ENCODE measurements around the gene MRRF.

Gene MRRF

DNA sequence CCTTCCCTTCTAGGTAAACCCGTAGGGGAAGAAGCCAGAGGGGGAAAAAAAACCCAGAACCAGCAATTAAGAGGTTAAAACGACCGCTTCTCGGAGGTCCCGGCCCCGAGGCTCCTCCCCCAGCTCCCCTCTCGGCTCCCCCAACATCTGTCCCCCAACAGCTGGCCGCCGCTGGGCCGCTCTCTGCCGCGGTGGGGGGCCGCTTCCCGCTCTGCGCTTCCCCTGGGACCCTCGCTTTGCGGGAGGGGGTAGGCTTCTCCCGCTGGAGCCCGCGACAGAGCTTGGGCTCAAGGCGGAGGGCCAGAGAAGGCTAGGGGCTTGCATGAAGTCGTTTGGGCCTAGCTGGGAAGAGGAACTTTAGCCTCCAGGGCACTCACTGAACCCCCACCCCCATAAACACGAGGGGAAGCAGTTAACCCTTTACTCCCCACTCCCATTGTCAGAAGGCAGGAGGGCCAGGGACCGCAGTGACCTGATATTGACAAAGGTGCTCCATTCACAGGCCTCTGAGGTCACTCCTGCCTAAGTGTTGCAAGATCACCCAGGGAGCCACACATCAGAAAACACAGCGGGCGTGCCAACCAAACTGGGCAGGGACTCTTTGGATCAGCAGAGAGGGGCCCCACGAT lies 43.4 kb upstream of the MRRF start:
- DNase-seq (ENCODE audit: insufficient read length), result no peak
- TF ChIP-seq TAF1 (IDR thresholded peaks at IDR 0.05; ENCODE audit: borderline replicate concordance, low read depth, low read length) (no peak), POLR2A (IDR thresholded peaks at IDR 0.05; ENCODE audit: low read depth, low read length) (no peak), POLR2AphosphoS5 (IDR thresholded peaks at IDR 0.05; ENCODE audit: low read depth, low read length) (no peak)
- no peak for FAIRE-seq

DNA sequence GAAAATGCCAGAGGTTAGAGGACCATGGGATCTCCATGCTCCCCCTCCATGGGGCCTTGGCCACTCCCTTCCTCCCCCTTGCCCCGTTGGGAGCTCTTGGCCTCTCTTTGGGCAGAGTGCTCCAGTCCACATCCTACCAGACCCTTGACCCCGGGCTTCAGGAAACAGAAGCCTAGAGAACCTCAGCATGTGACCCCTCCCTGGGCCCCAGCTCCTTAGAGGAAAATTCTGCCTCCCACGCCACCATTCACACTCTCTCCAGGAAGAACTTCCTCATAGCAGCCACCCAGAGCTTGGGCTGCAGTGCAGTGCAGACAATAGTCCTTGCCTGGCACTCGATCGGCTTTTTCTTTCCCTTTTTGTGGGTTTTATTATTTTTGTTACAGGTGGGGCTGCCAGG lies 41.9 kb upstream of the MRRF start:
- no peak for TF ChIP-seq POLR2A (IDR thresholded peaks at IDR 0.05; ENCODE audit: low read depth, low read length)
- TF ChIP-seq POLR2AphosphoS5 (IDR thresholded peaks at IDR 0.05; ENCODE audit: low read depth, low read length), result no peak
- TF ChIP-seq TAF1 (IDR thresholded peaks at IDR 0.05; ENCODE audit: borderline replicate concordance, low read depth, low read length), result no peak
- FAIRE-seq, result no peak
- DNase-seq (ENCODE audit: insufficient read length), result no peak

DNA sequence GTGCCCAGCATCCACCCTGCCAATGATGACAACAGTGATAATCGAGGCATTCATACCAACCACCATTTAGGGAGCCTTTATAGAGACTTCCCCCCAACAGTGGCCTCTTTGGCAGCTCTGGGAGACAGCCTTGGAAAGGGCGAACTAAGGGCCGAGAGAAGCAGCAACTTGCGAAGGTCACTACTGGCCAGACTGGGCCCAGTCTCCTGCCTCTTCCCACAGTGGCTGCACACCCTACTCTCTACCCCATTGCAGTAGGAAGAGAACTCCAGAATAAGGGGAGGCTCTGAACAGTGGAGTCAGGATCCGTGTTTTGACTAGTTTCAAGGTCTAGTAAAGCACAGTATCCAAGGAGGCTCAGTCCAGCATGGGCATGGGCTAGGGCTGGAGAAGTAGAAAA lies 41.2 kb upstream of the MRRF start:
- TF ChIP-seq TAF1 (IDR thresholded peaks at IDR 0.05; ENCODE audit: borderline replicate concordance, low read depth, low read length), result no peak
- TF ChIP-seq POLR2AphosphoS5 (IDR thresholded peaks at IDR 0.05; ENCODE audit: low read depth, low read length), result no peak
- DNase-seq (ENCODE audit: insufficient read length) (no peak), FAIRE-seq (no peak)

DNA sequence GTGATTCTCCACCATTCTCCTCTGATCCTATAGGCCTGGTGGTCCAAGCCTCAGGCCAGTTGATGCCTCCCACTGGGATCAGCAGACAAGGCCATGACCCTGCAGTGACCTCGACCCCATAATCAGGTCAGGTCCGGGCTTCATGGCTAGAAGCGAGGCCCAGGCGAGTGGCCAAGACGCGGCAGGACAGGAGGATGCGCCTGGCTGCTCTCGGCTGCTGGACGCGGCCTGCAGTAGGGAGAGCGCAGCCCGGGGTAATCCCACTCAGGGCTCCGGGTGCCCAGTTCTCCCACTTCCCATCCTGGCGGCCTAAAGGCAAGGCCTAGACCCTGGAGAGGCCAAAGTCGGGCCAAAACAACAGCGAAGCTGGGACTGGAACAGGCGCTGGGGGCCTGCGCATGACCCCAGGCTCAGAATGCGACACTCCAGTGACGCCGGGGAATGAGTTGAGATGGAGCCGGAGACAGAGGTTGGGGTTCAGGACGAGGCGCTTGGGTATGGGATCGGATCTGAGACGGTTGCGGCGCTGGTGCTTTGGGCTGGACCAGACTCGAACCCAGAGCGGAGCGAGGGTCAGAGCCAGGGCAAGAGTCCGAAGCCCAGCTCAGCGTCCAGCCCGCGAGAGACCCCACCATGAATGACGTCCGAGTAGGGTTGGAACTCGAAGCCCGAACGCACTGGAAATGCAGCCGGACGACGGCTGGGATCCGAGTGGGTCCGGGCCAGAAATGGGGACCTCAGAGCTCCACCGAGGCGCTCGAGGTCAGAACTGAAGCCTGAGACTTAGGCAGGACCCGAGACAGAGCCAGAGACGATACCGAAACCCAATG lies 39.2 kb upstream of the MRRF start:
- DNase-seq (ENCODE audit: insufficient read length) (no peak), FAIRE-seq (no peak)
- TF ChIP-seq POLR2A (IDR thresholded peaks at IDR 0.05; ENCODE audit: low read depth, low read length) (no peak), TAF1 (IDR thresholded peaks at IDR 0.05; ENCODE audit: borderline replicate concordance, low read depth, low read length) (no peak), POLR2AphosphoS5 (IDR thresholded peaks at IDR 0.05; ENCODE audit: low read depth, low read length) (no peak)

DNA sequence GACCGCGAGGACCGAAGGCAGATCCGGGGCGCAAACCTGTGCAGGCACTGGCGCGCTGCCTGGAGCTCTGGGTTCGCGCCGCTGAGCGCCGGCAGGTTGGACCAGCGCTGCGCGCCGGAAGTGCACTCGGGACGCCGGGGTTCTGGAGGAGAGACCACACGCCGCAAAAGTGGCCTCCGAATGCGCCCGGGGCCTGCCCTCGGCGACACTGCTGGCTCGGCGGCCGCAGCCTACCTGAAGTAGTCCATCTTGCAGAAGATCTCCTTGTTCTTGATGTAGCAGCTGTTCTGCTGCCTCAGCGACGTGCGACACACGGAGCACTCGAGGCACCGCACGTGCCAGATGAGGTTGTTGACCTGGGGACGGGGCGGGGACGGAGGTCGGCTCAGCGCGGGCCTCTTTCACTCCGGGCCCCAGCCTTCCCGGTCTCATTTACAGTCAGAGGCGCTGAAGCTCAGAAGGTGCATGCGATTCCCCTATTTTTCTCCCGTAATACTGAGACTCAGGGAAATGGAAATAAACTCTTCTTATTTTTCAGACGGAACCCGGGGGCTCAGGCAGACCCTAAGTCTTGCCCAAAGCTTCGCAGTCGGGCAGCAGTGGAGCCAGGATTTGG lies 38.4 kb upstream of the MRRF start:
- FAIRE-seq, result no peak
- DNase-seq (ENCODE audit: insufficient read length), result no peak
- TF ChIP-seq POLR2AphosphoS5 (IDR thresholded peaks at IDR 0.05; ENCODE audit: low read depth, low read length) (no peak), POLR2A (IDR thresholded peaks at IDR 0.05; ENCODE audit: low read depth, low read length) (no peak), TAF1 (IDR thresholded peaks at IDR 0.05; ENCODE audit: borderline replicate concordance, low read depth, low read length) (no peak)

DNA sequence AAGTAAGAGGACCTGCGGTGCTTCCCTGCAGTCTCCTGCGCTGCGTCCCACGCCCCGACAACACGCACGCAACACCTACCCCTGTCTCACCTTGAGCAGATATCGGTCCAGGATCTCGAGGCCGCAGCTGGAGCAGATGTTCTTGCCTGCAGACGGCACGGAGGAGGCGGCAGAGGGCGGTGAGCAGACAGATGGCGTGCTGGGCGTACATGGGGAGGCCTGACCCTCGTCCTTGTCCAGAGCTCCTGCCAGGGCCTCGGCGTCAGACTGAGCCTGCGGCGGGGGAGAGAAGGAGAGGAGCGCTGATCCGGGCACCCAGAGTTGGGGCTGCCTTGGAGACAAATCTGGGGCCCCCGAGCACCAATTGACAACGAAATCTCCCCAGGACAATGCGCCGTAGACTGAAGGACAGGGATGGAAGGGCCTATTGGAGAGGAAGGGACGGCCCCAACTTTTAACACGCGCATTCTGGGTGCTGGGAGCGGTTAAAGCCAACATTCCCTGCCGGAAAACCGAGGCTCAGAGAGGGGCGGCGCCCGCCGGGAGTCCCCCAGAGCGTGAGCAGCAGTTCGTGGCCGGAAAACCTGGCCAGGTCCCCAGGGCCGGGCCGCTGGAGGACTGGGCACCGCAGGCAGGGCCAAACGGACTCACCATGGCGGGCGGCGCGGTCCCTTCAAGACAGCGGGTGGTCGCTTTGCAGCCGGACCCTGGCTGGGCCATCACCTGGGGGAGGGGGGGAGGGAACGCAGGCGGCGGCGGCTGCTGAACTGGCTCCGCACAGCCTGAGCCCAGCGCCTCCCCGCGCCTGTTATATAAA lies 37.7 kb upstream of the MRRF start:
- DNase-seq (ENCODE audit: insufficient read length) (no peak), FAIRE-seq (no peak)
- TF ChIP-seq POLR2AphosphoS5 (IDR thresholded peaks at IDR 0.05; ENCODE audit: low read depth, low read length) (no peak), TAF1 (IDR thresholded peaks at IDR 0.05; ENCODE audit: borderline replicate concordance, low read depth, low read length) (no peak), POLR2A (IDR thresholded peaks at IDR 0.05; ENCODE audit: low read depth, low read length) (no peak)

DNA sequence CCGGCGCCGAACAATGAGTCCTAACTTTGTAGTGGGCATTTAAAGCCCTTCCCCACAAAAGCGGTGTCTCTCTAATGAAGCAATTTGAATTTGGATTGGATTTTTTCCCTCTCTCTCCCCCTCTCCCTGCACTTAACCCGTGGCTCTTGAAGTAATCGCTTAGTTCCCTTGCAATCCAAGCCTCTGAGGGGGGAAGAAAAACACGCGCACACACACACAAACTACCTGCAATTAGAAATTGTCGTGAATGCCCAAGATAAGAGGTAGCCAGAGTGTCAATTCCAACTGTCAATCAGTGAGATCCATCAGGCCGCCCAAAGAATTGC lies 37.1 kb upstream of the MRRF start:
- TF ChIP-seq TAF1 (IDR thresholded peaks at IDR 0.05; ENCODE audit: borderline replicate concordance, low read depth, low read length) (no peak), POLR2A (IDR thresholded peaks at IDR 0.05; ENCODE audit: low read depth, low read length) (no peak), POLR2AphosphoS5 (IDR thresholded peaks at IDR 0.05; ENCODE audit: low read depth, low read length) (no peak)
- FAIRE-seq (no peak), DNase-seq (ENCODE audit: insufficient read length) (no peak)

DNA sequence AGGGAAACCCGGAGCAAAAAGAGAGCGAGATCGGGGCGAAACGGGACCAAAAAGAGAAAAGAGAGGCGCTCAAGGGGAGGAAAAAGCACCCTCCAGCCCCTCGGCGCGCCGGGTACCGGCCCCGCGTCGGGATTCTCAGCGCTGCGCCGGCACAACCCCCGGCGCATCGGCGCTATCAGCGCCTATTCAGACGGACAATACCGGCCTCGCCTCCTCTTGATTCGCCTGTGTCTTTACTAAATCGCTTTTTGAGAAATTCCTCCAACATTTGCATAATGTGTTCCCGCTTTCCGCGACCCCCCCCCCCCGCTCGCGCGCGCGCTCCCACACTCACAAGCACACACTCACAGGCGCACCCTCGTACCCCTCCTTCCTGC lies 36.5 kb upstream of the MRRF start:
- FAIRE-seq (no peak), DNase-seq (ENCODE audit: insufficient read length) (no peak)
- TF ChIP-seq TAF1 (IDR thresholded peaks at IDR 0.05; ENCODE audit: borderline replicate concordance, low read depth, low read length) (no peak), POLR2AphosphoS5 (IDR thresholded peaks at IDR 0.05; ENCODE audit: low read depth, low read length) (no peak), POLR2A (IDR thresholded peaks at IDR 0.05; ENCODE audit: low read depth, low read length) (no peak)

DNA sequence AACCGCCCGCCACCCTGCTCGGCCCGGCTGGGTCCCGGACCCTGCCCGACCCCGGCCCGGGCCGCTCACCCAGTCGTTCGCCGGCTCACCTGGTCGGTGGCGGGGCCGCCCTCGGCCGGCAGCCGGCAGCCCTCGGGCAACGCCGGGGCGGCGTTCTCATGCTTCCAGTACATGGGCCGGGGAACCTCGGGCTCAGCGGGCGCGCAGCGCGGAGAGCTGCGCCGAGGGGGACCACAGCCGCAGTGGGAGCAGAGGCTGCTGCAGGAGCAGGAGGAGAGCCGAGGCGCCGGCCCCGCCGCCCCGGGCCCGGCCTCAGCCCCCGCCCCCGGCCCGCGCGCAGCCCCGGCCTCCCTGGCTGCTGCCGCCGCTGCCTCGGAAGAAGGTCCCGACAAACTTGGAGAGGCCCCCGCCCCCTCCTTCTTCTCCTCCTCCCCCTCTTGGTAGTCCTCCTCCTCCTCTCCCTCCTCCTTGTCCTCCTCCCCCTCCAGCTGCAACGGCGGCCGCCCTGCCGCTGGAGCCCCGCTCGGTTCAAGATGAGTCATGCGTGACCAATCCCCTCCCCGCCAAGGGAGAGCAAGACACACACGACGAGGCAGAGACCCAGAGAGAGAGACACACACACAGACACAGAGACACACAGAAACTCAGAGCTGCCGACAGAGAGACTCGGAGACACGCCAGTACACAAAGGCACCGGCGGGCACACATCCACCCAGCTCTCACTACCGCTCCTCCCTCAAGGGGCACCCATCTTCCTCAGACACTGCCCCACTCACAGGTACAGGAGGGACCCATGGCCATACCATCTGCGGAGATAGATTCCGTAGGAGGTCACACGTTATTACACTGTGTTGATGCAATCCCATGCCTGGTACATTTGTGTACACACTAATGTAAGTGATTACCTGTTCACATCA lies 35.9 kb upstream of the MRRF start, which contains the start of gene LHX6:
Gene LHX6 (minus strand): TSS at position 390 of the 917 bp plus-strand sequence. CDS start 217 bp downstream, at position 173.
- no peak for FAIRE-seq
- no peak for DNase-seq (ENCODE audit: insufficient read length)

DNA sequence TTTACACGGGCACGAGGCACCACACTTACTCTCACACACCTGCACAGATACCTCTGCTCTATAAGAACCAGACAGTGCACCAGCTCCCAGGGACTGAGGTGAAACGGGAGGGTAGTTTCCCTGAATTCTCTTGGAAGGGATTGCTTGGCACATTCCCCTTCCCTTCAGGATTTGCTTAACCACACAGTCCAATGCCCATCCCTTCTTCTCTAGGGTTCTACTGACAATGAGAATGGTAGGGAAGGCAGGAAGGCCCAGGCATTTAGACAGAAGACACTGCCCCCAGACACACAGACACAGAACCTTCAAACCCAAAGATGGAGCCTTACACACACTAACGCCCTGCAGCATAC lies 35.2 kb upstream of the MRRF start:
- DNase-seq (ENCODE audit: insufficient read length) (no peak), FAIRE-seq (no peak)
- no peak for TF ChIP-seq POLR2A (IDR thresholded peaks at IDR 0.05; ENCODE audit: low read depth, low read length)
- no peak for TF ChIP-seq POLR2AphosphoS5 (IDR thresholded peaks at IDR 0.05; ENCODE audit: low read depth, low read length)
- TF ChIP-seq TAF1 (IDR thresholded peaks at IDR 0.05; ENCODE audit: borderline replicate concordance, low read depth, low read length), result no peak

More for the DNA sequence above, 35.9 kb upstream of the MRRF start, which contains the start of gene LHX6:
- no peak for TF ChIP-seq POLR2AphosphoS5 (IDR thresholded peaks at IDR 0.05; ENCODE audit: low read depth, low read length)
- TF ChIP-seq TAF1 (IDR thresholded peaks at IDR 0.05; ENCODE audit: borderline replicate concordance, low read depth, low read length), result no peak
- no peak for TF ChIP-seq POLR2A (IDR thresholded peaks at IDR 0.05; ENCODE audit: low read depth, low read length)

All from GM12892 (cell line).